ENCODE results near the gene KRTAP13-2.

DNA sequence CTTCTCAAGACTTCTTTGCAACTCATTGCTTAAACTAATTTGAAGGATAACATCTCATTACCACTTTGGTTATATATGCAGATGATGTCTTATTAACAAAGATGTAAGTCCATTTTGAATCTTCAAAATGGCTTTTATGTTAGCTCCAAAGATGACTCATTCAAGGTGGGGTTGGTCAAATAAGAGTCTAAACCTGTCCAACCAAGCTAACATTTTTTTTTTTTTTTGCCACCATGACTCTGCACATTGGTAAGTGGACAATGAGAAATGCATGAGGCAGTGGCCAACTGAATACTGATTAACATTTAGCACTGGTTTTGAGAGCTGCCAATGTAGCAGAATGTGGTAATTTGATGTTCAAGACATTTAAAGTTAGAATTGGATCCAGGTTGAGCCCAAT lies 34.3 kb downstream of the KRTAP13-2 start:
- TF ChIP-seq, protein P1, sequence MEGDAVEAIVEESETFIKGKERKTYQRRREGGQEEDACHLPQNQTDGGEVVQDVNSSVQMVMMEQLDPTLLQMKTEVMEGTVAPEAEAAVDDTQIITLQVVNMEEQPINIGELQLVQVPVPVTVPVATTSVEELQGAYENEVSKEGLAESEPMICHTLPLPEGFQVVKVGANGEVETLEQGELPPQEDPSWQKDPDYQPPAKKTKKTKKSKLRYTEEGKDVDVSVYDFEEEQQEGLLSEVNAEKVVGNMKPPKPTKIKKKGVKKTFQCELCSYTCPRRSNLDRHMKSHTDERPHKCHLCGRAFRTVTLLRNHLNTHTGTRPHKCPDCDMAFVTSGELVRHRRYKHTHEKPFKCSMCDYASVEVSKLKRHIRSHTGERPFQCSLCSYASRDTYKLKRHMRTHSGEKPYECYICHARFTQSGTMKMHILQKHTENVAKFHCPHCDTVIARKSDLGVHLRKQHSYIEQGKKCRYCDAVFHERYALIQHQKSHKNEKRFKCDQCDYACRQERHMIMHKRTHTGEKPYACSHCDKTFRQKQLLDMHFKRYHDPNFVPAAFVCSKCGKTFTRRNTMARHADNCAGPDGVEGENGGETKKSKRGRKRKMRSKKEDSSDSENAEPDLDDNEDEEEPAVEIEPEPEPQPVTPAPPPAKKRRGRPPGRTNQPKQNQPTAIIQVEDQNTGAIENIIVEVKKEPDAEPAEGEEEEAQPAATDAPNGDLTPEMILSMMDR (IDR thresholded peaks at IDR 0.05) = no peak
- TF ChIP-seq ZFX (IDR thresholded peaks at IDR 0.05; ENCODE audit: borderline replicate concordance) = no peak
